Activated CD8-positive, alpha-beta T cell treated with anti-CD3 and anti-CD28 coated beads for 36 hours (primary cell): ENCODE measurements around the gene OSBPL5. TPM values are rescaled to one million over a fixed set of nuclear protein-coding genes. Genes with fewer than 3 reads are reported as not detected.

Experiments used
- ATAC-seq: fragments of 200-7000 bp; cut with Tn5 transposase; one replicate; pipeline ENCODE4 v1.10.0; 2021; ENCODE audit warnings: mild to moderate bottlenecking, moderate library complexity
- CTCF ChIA-PET: fragments of 350-600 bp; sonication (Branson Sonifier 250); formaldehyde crosslinking; loops from one replicate; lab custom pipeline; 2021; ENCODE audit warnings: antibody characterized with exemption; lab: Charles Lee
- POLR2A ChIA-PET: fragments of 350-600 bp; sonication (Branson Sonifier 250); formaldehyde crosslinking; loops from one replicate; lab custom pipeline; 2021; ENCODE audit warnings: antibody characterized with exemption; lab: Charles Lee
- DNase-seq: peaks from one replicate; pipeline ENCODE4 v3.0.0-alpha.2; 2020
- H3K27ac Mint-ChIP-seq: one replicate; pipeline ENCODE4 v1.8.0; 2021; ENCODE audit warnings: mild to moderate bottlenecking, mixed read lengths
- H3K27me3 Mint-ChIP-seq: one replicate; pipeline ENCODE4 v1.8.0; 2021; ENCODE audit warnings: mixed read lengths
- H3K36me3 Mint-ChIP-seq: one replicate; pipeline ENCODE4 v1.8.0; 2021; ENCODE audit warnings: low read depth, mixed read lengths
- H3K4me1 Mint-ChIP-seq: one replicate; pipeline ENCODE4 v1.8.0; 2021; ENCODE audit warnings: low read depth, mixed read lengths
- H3K4me3 Mint-ChIP-seq: one replicate; pipeline ENCODE4 v1.8.0; 2021; ENCODE audit warnings: mild to moderate bottlenecking, moderate library complexity, mixed read lengths
- H3K9me3 Mint-ChIP-seq: one replicate; pipeline ENCODE4 v1.8.0; 2021; ENCODE audit warnings: mixed read lengths
- intact Hi-C: fragments of 100-400 bp; cut with micrococcal nuclease; formaldehyde crosslinking; loops from one replicate; pipeline ENCODE4 v1.10.0; 2022
- total RNA-seq, 2 experiments: library from RNA; stranded (reverse); gene quantifications; one replicate each; pipeline ENCODE4 v1.2.3, GENCODE V29; 2021
- TF ChIP-seq, protein P1 (sequence below): fragments of 200-600 bp; IDR thresholded peaks from one replicate; pipeline ENCODE4 v1.8.0; 2022; ENCODE audit warnings: antibody characterized with exemption, mild to moderate bottlenecking

Gene OSBPL5
- total RNA-seq, 2 experiments from 2014 or later, result 4.8 to 5.9 TPM

GRCh38 chr11:3148990-3149851, 15.9 kb downstream of the OSBPL5 start:
- DNase-seq (no peak), ATAC-seq (no peak)
- Mint-ChIP-seq H3K27ac (no peak overlapping the region), H3K4me3 (no peak overlapping the region), H3K27me3 (no peaks in the 10 kb centered on the region), H3K36me3 (no peaks in the 10 kb centered on the region), H3K9me3 (no peaks in the 10 kb centered on the region), H3K4me1 (peaks cover 3% of the 10 kb centered on the region)
- TF ChIP-seq, protein P1, sequence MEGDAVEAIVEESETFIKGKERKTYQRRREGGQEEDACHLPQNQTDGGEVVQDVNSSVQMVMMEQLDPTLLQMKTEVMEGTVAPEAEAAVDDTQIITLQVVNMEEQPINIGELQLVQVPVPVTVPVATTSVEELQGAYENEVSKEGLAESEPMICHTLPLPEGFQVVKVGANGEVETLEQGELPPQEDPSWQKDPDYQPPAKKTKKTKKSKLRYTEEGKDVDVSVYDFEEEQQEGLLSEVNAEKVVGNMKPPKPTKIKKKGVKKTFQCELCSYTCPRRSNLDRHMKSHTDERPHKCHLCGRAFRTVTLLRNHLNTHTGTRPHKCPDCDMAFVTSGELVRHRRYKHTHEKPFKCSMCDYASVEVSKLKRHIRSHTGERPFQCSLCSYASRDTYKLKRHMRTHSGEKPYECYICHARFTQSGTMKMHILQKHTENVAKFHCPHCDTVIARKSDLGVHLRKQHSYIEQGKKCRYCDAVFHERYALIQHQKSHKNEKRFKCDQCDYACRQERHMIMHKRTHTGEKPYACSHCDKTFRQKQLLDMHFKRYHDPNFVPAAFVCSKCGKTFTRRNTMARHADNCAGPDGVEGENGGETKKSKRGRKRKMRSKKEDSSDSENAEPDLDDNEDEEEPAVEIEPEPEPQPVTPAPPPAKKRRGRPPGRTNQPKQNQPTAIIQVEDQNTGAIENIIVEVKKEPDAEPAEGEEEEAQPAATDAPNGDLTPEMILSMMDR, result no peak
- CTCF ChIA-PET, result no interaction called here
- intact Hi-C loops, result no loop called here
- POLR2A ChIA-PET, result no interaction called here

GRCh38 chr11:3148255-3148989, 16.7 kb downstream of the OSBPL5 start:
- CTCF ChIA-PET, result no interaction called here
- no peak overlapping the region for H3K27ac Mint-ChIP-seq
- H3K36me3 Mint-ChIP-seq, result no peaks in the 10 kb centered on the region
- ATAC-seq (no peak), DNase-seq (no peak)
- H3K4me1 Mint-ChIP-seq, result peaks cover 3% of the 10 kb centered on the region
- no peaks in the 10 kb centered on the region for H3K9me3 Mint-ChIP-seq
- POLR2A ChIA-PET, result no interaction called here
- no peaks in the 10 kb centered on the region for H3K27me3 Mint-ChIP-seq
- H3K4me3 Mint-ChIP-seq, result no peak overlapping the region
- intact Hi-C loops, result no loop called here
- TF ChIP-seq, protein P1, result no peak

- ATAC-seq (no peak), DNase-seq (no peak)
- intact Hi-C loops, result no loop called here
- ChIA-PET POLR2A (no interaction called here), CTCF (no interaction called here)
- no peaks in the 10 kb centered on the region for H3K9me3 Mint-ChIP-seq
- H3K4me1 Mint-ChIP-seq, result peaks cover 3% of the 10 kb centered on the region
- TF ChIP-seq, protein P1, result no peak
- H3K4me3 Mint-ChIP-seq, result no peak overlapping the region
- no peaks in the 10 kb centered on the region for H3K27me3 Mint-ChIP-seq
- no peaks in the 10 kb centered on the region for H3K36me3 Mint-ChIP-seq
- H3K27ac Mint-ChIP-seq, result no peak overlapping the region
These were observed 17.5 kb downstream of the OSBPL5 start for GRCh38 chr11:3147626-3148025.

DNA sequence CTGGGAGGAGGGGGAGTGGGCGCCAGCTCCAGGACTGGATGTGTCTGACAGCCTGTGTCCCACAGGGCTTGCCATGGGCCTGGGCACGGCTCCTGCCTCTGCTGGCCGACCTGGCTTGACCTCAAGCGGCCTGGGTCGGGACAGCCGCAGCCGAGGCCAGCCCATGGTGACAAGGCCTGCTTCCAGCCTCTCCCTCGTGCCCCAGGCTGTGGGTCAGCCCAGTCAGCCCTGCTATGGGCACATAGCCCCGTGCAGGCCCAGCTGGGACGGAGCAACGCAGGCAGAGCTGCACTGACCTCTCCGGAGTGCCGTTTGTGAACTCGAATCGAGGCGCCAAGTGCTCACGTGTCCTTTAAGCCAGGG, 17.9 kb downstream of the OSBPL5 start:
- no peaks in the 10 kb centered on the region for H3K36me3 Mint-ChIP-seq
- H3K9me3 Mint-ChIP-seq, result no peaks in the 10 kb centered on the region
- ChIA-PET CTCF (no interaction called here), POLR2A (no interaction called here)
- no peak overlapping the region for H3K4me3 Mint-ChIP-seq
- no peak for DNase-seq
- intact Hi-C loops, result no loop called here
- peaks cover 3% of the 10 kb centered on the region for H3K4me1 Mint-ChIP-seq
- ATAC-seq, result no peak
- TF ChIP-seq, protein P1, result no peak
- H3K27ac Mint-ChIP-seq, result no peak overlapping the region
- no peaks in the 10 kb centered on the region for H3K27me3 Mint-ChIP-seq
